GM23338 (cell line): Measurements from ENCODE around the gene IRF2BPL. TPM values are rescaled to one million over a fixed set of nuclear protein-coding genes. Genes with fewer than 3 reads are reported as not detected.

Experiments used
- ATAC-seq: fragments of 200-7000 bp; cut with Tn5 transposase; 3 replicates; pipeline ENCODE4 v1.9.1; 2020
- DNase-seq: peaks from one replicate; pipeline ENCODE4 v3.0.0-alpha.2; 2015; ENCODE audit warnings: low spot score
- H2AFZ ChIP-seq: fragments of 200-600 bp; sonication (generic); 2 replicates; pipeline ENCODE4 v1.8.0; 2016; ENCODE audit warnings: antibody characterized with exemption, mild to moderate bottlenecking, moderate library complexity
- H3F3A ChIP-seq: fragments of 200-600 bp; sonication (generic); replicated peaks from 2 replicates; pipeline ENCODE4 v1.8.0; 2017; ENCODE audit warnings: antibody characterized with exemption, mixed run types, low read depth
- H3K27ac ChIP-seq: fragments of 200-600 bp; sonication (generic); 2 replicates; pipeline ENCODE4 v1.6.1; 2016; ENCODE audit warnings: low read depth
- H3K27me3 ChIP-seq: fragments of 200-600 bp; sonication (generic); 2 replicates; pipeline ENCODE4 v1.8.0; 2016; ENCODE audit warnings: mild to moderate bottlenecking, mixed run types, moderate library complexity; ENCODE audit not compliant: insufficient read depth
- H3K36me3 ChIP-seq: fragments of 200-600 bp; sonication (generic); 2 replicates; pipeline ENCODE4 v1.8.0; 2016; ENCODE audit warnings: mild to moderate bottlenecking; ENCODE audit not compliant: insufficient read depth
- H3K4me1 ChIP-seq: fragments of 200-600 bp; sonication (generic); 2 replicates; pipeline ENCODE4 v1.8.0; 2016; ENCODE audit warnings: mild to moderate bottlenecking, moderate library complexity; ENCODE audit not compliant: insufficient read depth
- H3K4me2 ChIP-seq: fragments of 200-600 bp; sonication (generic); 2 replicates; pipeline ENCODE4 v1.7.1; 2017; ENCODE audit warnings: mixed run types
- H3K4me3 ChIP-seq: fragments of 200-600 bp; sonication (generic); 2 replicates; pipeline ENCODE4 v1.6.1; 2016; ENCODE audit warnings: mixed run types
- H3K79me2 ChIP-seq: fragments of 200-600 bp; sonication (generic); replicated peaks from 2 replicates; pipeline ENCODE4 v1.8.0; 2017; ENCODE audit warnings: mild to moderate bottlenecking; ENCODE audit not compliant: insufficient read depth
- H3K9me2 ChIP-seq: fragments of 200-600 bp; sonication (generic); 2 replicates; pipeline ENCODE4 v1.8.0; 2017; ENCODE audit not compliant: insufficient read depth
- H4K20me1 ChIP-seq: fragments of 200-600 bp; sonication (generic); replicated peaks from 2 replicates; pipeline ENCODE4 v1.8.0; 2017; ENCODE audit warnings: mild to moderate bottlenecking; ENCODE audit not compliant: insufficient read depth
- H3K27ac Mint-ChIP-seq: 2 replicates; pipeline ENCODE4 v1.8.0; 2020; ENCODE audit warnings: inconsistent platforms, mild to moderate bottlenecking, moderate library complexity, mixed read lengths
- H3K27me3 Mint-ChIP-seq: 3 replicates; pipeline ENCODE4 v1.8.0; 2022; ENCODE audit warnings: low read depth, mild to moderate bottlenecking, moderate library complexity, mixed read lengths, inconsistent platforms; ENCODE audit not compliant: insufficient read depth, poor library complexity
- H3K36me3 Mint-ChIP-seq: 3 replicates; pipeline ENCODE4 v1.8.0; 2021; ENCODE audit warnings: low read depth, mild to moderate bottlenecking, inconsistent platforms, moderate library complexity, mixed read lengths
- H3K4me1 Mint-ChIP-seq: 3 replicates; pipeline ENCODE4 v1.8.0; 2020; ENCODE audit warnings: mild to moderate bottlenecking, inconsistent platforms, mixed read lengths
- H3K4me3 Mint-ChIP-seq: 3 replicates; pipeline ENCODE4 v1.8.0; 2021; ENCODE audit warnings: moderate library complexity, mild to moderate bottlenecking, inconsistent platforms, mixed read lengths
- H3K9me3 Mint-ChIP-seq: 3 replicates; pipeline ENCODE4 v1.8.0; 2020; ENCODE audit warnings: moderate library complexity, mild to moderate bottlenecking, inconsistent platforms, mixed read lengths
- CREB1 ChIP-seq: fragments of 250-450 bp; sonication (Bioruptor Pico); IDR thresholded peaks from 2 replicates; pipeline ENCODE4 v1.5.0; 2020; ENCODE audit warnings: low read depth, mild to moderate bottlenecking, moderate library complexity
- CTCF ChIP-seq, 2 experiments: fragments of 200-600 bp in 1 of 2; sonication (generic) in 1 of 2; conservative IDR thresholded peaks; 2 replicates each; pipeline versions ENCODE4 v1.5.1 to v1.6.1; 2016 to 2017; ENCODE audit warnings: antibody characterized with exemption in 2 of 2, low read depth in 2 of 2, mild to moderate bottlenecking in 2 of 2, moderate library complexity in 1 of 2
- POLR2AphosphoS5 ChIP-seq: IDR thresholded peaks from 2 replicates; pipeline ENCODE4 v1.6.1; 2016; ENCODE audit warnings: antibody characterized with exemption, low read depth
- polyA plus RNA-seq: library from polyadenylated mRNA; unstranded; fragments of >200 nt; fragmentation: Nextera tagmentation; extraction: Ambion mirVana; gene quantifications from 2 replicates; pipeline ENCODE4 v1.2.1, GENCODE V29; 2016
- total RNA-seq: library from RNA; depleted of rRNA; stranded (reverse); fragments of >200 nt; shearing (Covaris generic); gene quantifications from 2 replicates; pipeline ENCODE4 v1.2.3, GENCODE V29; 2014

IRF2BPL gene
- total and polyA plus RNA-seq, 2 experiments from 2014 or later = 11.2 to 119 TPM

- Mint-ChIP-seq H3K27me3 (peaks cover 11% of the 10 kb centered on the region), H3K9me3 (peaks cover 6% of the 10 kb centered on the region; the same call in 2 of the 3 replicates), H3K4me3 (no peak overlapping the region), H3K36me3 (no peaks in the 10 kb centered on the region), H3K4me1 (peaks cover 16% of the 10 kb centered on the region), H3K27ac (no peak overlapping the region)
- Histone ChIP-seq H3K9me2 (no peaks in the 10 kb centered on the region), H3K4me1 (no peaks in the 10 kb centered on the region; the same call in 1 of the 2 replicates), H3F3A (no peaks in the 10 kb centered on the region), H3K27ac (no peak overlapping the region), H3K27me3 (no peaks in the 10 kb centered on the region), H2AFZ (peak overlapping the region; percentile 69), H3K4me3 (no peak overlapping the region), H3K36me3 (no peaks in the 10 kb centered on the region), H4K20me1 (no peaks in the 10 kb centered on the region), H3K4me2 (no peak overlapping the region), H3K79me2 (no peaks in the 10 kb centered on the region)
- ATAC-seq (peak; percentile 23; the same call in 2 of the 3 replicates), DNase-seq (no peak)
- no peak for TF ChIP-seq POLR2AphosphoS5
- TF ChIP-seq CTCF (conservative IDR thresholded peaks at IDR 0.05; ENCODE audit: low read depth in 2 of 2) = no peak
These were observed 33.2 kb upstream of the IRF2BPL start for GRCh38 chr14:77061630-77062257.

- no peaks in the 10 kb centered on the region for H3K9me2 ChIP-seq
- DNase-seq (peak; percentile 82), ATAC-seq (peak; percentile 92)
- H3K4me3 Mint-ChIP-seq = no peak overlapping the region; the same call in 2 of the 3 replicates
- H3K4me1 Mint-ChIP-seq = peaks cover 16% of the 10 kb centered on the region
- H3K79me2 ChIP-seq = no peaks in the 10 kb centered on the region
- H3K27ac Mint-ChIP-seq = no peak overlapping the region; the same call in 1 of the 2 replicates
- no peaks in the 10 kb centered on the region; the same call in 1 of the 2 replicates for H3K4me1 ChIP-seq
- TF ChIP-seq CTCF (conservative IDR thresholded peaks at IDR 0.05; ENCODE audit: low read depth in 2 of 2) (peak; percentile 37 to 56; a peak in 3 of 4 replicates), CREB1 (CRISPR knock-in tag) (no peak)
- no peaks in the 10 kb centered on the region for H3K27me3 ChIP-seq
- peaks cover 16% of the 10 kb centered on the region; the same call in 2 of the 3 replicates for H3K9me3 Mint-ChIP-seq
- H3K36me3 Mint-ChIP-seq = peaks cover 5% of the 10 kb centered on the region; the same call in 1 of the 3 replicates
- peak overlapping the region; percentile 85 for H2AFZ ChIP-seq
- no peaks in the 10 kb centered on the region for H4K20me1 ChIP-seq
- no peaks in the 10 kb centered on the region for H3K36me3 ChIP-seq
- H3K4me2 ChIP-seq = peak overlapping the region; percentile 51; the same call in 1 of the 2 replicates
- no peak overlapping the region for H3K4me3 ChIP-seq
- no peaks in the 10 kb centered on the region for H3F3A ChIP-seq
- H3K27ac ChIP-seq = no peak overlapping the region
- H3K27me3 Mint-ChIP-seq = peaks cover 11% of the 10 kb centered on the region
These were observed 30.9 kb upstream of the IRF2BPL start for GRCh38 chr14:77059276-77059915.
